A549 (cell line): ENCODE results near the gene ADGRF3. TPM values are rescaled to one million over a fixed set of nuclear protein-coding genes. Genes with fewer than 3 reads are reported as not detected.

Experiments used
- ATAC-seq, 2 experiments: fragments of 200-7000 bp in 1 of 2; fragments of >200 bp in 1 of 2; cut with Nextera tagmentation in 1 of 2; cut with Tn5 transposase in 1 of 2; 3 replicates each; pipeline versions ENCODE4 v1.8.0 to v1.9.1; 2018 to 2020; ENCODE audit warnings: mild to moderate bottlenecking in 1 of 2, moderate library complexity in 1 of 2
- CTCF ChIA-PET: fragments of 300-600 bp; sonication (Branson Sonifier 250); formaldehyde crosslinking; extraction: SDS; loops from one replicate; lab custom pipeline; 2021; ENCODE audit warnings: antibody characterized with exemption, inconsistent platforms; lab: Yijun Ruan, JAX
- POLR2A ChIA-PET: fragments of 350-600 bp; formaldehyde crosslinking; extraction: SDS; loops from one replicate; lab custom pipeline; 2021; ENCODE audit warnings: antibody characterized with exemption, inconsistent platforms; lab: Yijun Ruan, JAX
- DNase-seq, 2 experiments: peaks; one replicate each; pipeline versions ENCODE4 v3.0.0 to v3.0.0-alpha.2; 2011 to 2016; ENCODE audit warnings: low read depth in 1 of 2, low spot score in 1 of 2
- FAIRE-seq: peaks from 2 replicates; lab custom pipeline; 2011; peaks lifted over from hg19 to GRCh38; lab: Jason Lieb, UNC
- H3K27ac ChIP-seq, 2 experiments: fragments of >200 bp; sonication (Bioruptor Twin); formaldehyde crosslinking; 3 replicates each; pipeline ENCODE4 v1.5.1; 2016 to 2017
- H3K4me1 ChIP-seq: fragments of >200 bp; sonication (Bioruptor Twin); formaldehyde crosslinking; 3 replicates; pipeline ENCODE4 v1.6.1; 2016
- H3K4me2 ChIP-seq: fragments of >200 bp; sonication (Bioruptor Twin); formaldehyde crosslinking; 3 replicates; pipeline ENCODE4 v1.6.1; 2016
- H3K4me3 ChIP-seq: fragments of >200 bp; sonication (Bioruptor Twin); formaldehyde crosslinking; 3 replicates; pipeline ENCODE4 v1.5.1; 2016
- H3K9me3 ChIP-seq: fragments of >200 bp; sonication (Bioruptor Twin); formaldehyde crosslinking; 3 replicates; pipeline ENCODE4 v1.6.1; 2016
- CEBPB ChIP-seq, 2 experiments: fragments of >200 bp in 1 of 2; sonication (Bioruptor Twin) in 1 of 2; formaldehyde crosslinking in 1 of 2; IDR thresholded peaks; 2 replicates each; pipeline ENCODE4 v1.6.1; 2012 to 2016
- EHMT2 ChIP-seq: fragments of 200-600 bp; sonication (generic); IDR thresholded peaks from 2 replicates; pipeline ENCODE4 v1.6.1; 2016; ENCODE audit warnings: antibody characterized with exemption, low read depth, mild to moderate bottlenecking, moderate library complexity
- ESRRA ChIP-seq: fragments of 150-350 bp; IDR thresholded peaks from 2 replicates; pipeline ENCODE4 v1.6.1; 2014; ENCODE audit warnings: mild to moderate bottlenecking, low read length, borderline replicate concordance
- FOSL2 ChIP-seq, 2 experiments: fragments of 450-650 bp in 1 of 2; fragments of >200 bp in 1 of 2; sonication (Bioruptor Twin) in 1 of 2; formaldehyde crosslinking; IDR thresholded peaks; 2 replicates each; pipeline versions ENCODE4 v1.5.0 to v1.6.1; 2016 to 2020; ENCODE audit warnings: mild to moderate bottlenecking in 1 of 2, moderate library complexity in 1 of 2
- FOXS1 ChIP-seq: fragments of 250-450 bp; sonication (Bioruptor Pico); IDR thresholded peaks from 2 replicates; pipeline ENCODE4 v1.5.0; 2020; ENCODE audit warnings: mild to moderate bottlenecking, moderate library complexity
- HEYL ChIP-seq: fragments of 250-450 bp; sonication (Bioruptor Pico); IDR thresholded peaks from 2 replicates; pipeline ENCODE4 v1.8.0; 2021; ENCODE audit warnings: mild to moderate bottlenecking, moderate library complexity
- HOXB5 ChIP-seq: fragments of 250-450 bp; sonication (Bioruptor Pico); IDR thresholded peaks from 2 replicates; pipeline ENCODE4 v1.5.0; 2020; ENCODE audit warnings: mild to moderate bottlenecking, moderate library complexity
- KDM1A ChIP-seq: fragments of 200-600 bp; sonication (generic); IDR thresholded peaks from 2 replicates; pipeline ENCODE4 v1.6.1; 2016; ENCODE audit warnings: low read depth, mild to moderate bottlenecking
- KDM5A ChIP-seq: fragments of 200-600 bp; sonication (generic); IDR thresholded peaks from 2 replicates; pipeline ENCODE4 v1.6.1; 2016; ENCODE audit warnings: antibody characterized with exemption, mild to moderate bottlenecking
- NFE2L2 ChIP-seq: fragments of 150-350 bp; conservative IDR thresholded peaks from 2 replicates; pipeline ENCODE4 v1.6.1; 2014; ENCODE audit warnings: low read length
- POLR2AphosphoS2 ChIP-seq: conservative IDR thresholded peaks from 2 replicates; pipeline ENCODE4 v1.6.1; 2012; ENCODE audit warnings: low read length, improper control_type of control experiment, inconsistent platforms
- RARB ChIP-seq: fragments of 250-450 bp; sonication (Bioruptor Pico); IDR thresholded peaks from 2 replicates; pipeline ENCODE4 v1.8.0; 2021; ENCODE audit warnings: mild to moderate bottlenecking, moderate library complexity
- SMC3 ChIP-seq: fragments of >200 bp; sonication (Bioruptor Twin); formaldehyde crosslinking; IDR thresholded peaks from 3 replicates; pipeline ENCODE4 v1.6.1; 2018; ENCODE audit warnings: inconsistent platforms
- SREBF2 ChIP-seq: fragments of 450-650 bp; IDR thresholded peaks from 2 replicates; pipeline ENCODE4 v1.6.1; 2014; ENCODE audit warnings: mild to moderate bottlenecking, moderate library complexity
- WGBS: methylation state at CpG from one replicate; pipeline ENCODE4 v1.1.6; 2017; ENCODE audit errors: missing lambda C conversion rate; 5-methylcytosine and 5-hydroxymethylcytosine counted together
- polyA plus RNA-seq, 4 experiments: library from polyadenylated mRNA; depleted of rRNA in 3 of 4; stranded (reverse); fragments of >200 nt; fragmentation: RNase III in 1 of 4; extraction: RNeasy Plus Mini Kit Qiagen cat#74134 plus additional on column Dnase treatment in 1 of 4; gene quantifications; 2 replicates in 3 of 4; 3 replicates in 1 of 4; pipeline ENCODE4 v1.2.3, GENCODE V29; 2011 to 2017
- TF ChIP-seq, protein P1 (sequence below): fragments of 150-350 bp; IDR thresholded peaks from 2 replicates; pipeline ENCODE4 v1.6.1; 2014; ENCODE audit warnings: low read depth, mild to moderate bottlenecking, low read length
- TF ChIP-seq, protein P2 (sequence below): fragments of 200-600 bp; sonication (generic); IDR thresholded peaks from 2 replicates; pipeline ENCODE4 v1.6.1; 2016; ENCODE audit warnings: antibody characterized with exemption, mild to moderate bottlenecking, moderate library complexity
- TF ChIP-seq, protein P3 (sequence below): IDR thresholded peaks from 2 replicates; pipeline ENCODE4 v1.6.1; 2012; ENCODE audit warnings: low read depth, borderline replicate concordance
- TF ChIP-seq, protein P4 (sequence below): fragments of 250-450 bp; sonication (Bioruptor Pico); IDR thresholded peaks from 2 replicates; pipeline ENCODE4 v1.5.0; 2020; ENCODE audit warnings: low read depth, mild to moderate bottlenecking, moderate library complexity
- TF ChIP-seq, protein P5 (sequence below): IDR thresholded peaks from 2 replicates; pipeline ENCODE4 v1.6.1; 2012
- TF ChIP-seq, protein P6 (sequence below): fragments of >200 bp; sonication (Bioruptor Twin); formaldehyde crosslinking; IDR thresholded peaks from 2 replicates; pipeline ENCODE4 v1.6.1; 2016
- TF ChIP-seq, protein P7 (sequence below): IDR thresholded peaks from 2 replicates; pipeline ENCODE4 v1.6.1; 2012

Gene ADGRF3
- polyA plus RNA-seq, 2 of the 4 experiments (the other 2 are of a cell fraction): 0.12 to 0.21 TPM

DNA sequence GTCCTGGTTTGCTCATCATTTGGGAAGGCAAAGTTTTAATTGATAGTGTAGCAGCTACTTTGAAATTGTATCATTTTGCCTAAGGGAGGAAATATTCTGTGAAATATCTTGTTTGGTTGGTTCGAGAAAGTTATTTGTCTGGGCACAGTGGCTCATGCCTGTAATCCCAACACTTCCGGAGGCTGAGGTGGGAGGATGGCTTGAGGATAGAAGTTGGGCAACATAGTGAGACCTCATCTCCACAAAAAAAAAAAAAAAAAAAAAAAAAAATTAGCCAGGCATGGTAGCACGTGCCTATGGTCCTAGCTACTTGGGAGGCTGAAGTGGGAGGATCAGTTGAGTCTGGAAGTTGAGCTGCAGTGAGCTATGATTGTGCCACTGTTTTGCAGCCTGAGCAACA is 3.1 kb upstream of the ADGRF3 start:
- DNase-seq (no peak), ATAC-seq (no peak), FAIRE-seq (no peak)
- no peak overlapping the region for H3K4me2 ChIP-seq
- TF ChIP-seq, protein P1, sequence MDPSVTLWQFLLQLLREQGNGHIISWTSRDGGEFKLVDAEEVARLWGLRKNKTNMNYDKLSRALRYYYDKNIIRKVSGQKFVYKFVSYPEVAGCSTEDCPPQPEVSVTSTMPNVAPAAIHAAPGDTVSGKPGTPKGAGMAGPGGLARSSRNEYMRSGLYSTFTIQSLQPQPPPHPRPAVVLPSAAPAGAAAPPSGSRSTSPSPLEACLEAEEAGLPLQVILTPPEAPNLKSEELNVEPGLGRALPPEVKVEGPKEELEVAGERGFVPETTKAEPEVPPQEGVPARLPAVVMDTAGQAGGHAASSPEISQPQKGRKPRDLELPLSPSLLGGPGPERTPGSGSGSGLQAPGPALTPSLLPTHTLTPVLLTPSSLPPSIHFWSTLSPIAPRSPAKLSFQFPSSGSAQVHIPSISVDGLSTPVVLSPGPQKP: no peak
- TF ChIP-seq HOXB5: no peak
- no peak for TF ChIP-seq FOSL2 (IDR thresholded peaks at IDR 0.05)
- TF ChIP-seq FOSL2 (CRISPR knock-in tag; IDR thresholded peaks at IDR 0.05): no peak
- no peak for TF ChIP-seq KDM1A
- TF ChIP-seq HEYL (CRISPR knock-in tag): no peak
- TF ChIP-seq EHMT2: no peak
- no peak for TF ChIP-seq NFE2L2
- no peak for TF ChIP-seq CEBPB (IDR thresholded peaks at IDR 0.05)
- TF ChIP-seq POLR2AphosphoS2: no peak
- TF ChIP-seq SMC3: no peak
- TF ChIP-seq SREBF2: no peak
- TF ChIP-seq, protein P2, sequence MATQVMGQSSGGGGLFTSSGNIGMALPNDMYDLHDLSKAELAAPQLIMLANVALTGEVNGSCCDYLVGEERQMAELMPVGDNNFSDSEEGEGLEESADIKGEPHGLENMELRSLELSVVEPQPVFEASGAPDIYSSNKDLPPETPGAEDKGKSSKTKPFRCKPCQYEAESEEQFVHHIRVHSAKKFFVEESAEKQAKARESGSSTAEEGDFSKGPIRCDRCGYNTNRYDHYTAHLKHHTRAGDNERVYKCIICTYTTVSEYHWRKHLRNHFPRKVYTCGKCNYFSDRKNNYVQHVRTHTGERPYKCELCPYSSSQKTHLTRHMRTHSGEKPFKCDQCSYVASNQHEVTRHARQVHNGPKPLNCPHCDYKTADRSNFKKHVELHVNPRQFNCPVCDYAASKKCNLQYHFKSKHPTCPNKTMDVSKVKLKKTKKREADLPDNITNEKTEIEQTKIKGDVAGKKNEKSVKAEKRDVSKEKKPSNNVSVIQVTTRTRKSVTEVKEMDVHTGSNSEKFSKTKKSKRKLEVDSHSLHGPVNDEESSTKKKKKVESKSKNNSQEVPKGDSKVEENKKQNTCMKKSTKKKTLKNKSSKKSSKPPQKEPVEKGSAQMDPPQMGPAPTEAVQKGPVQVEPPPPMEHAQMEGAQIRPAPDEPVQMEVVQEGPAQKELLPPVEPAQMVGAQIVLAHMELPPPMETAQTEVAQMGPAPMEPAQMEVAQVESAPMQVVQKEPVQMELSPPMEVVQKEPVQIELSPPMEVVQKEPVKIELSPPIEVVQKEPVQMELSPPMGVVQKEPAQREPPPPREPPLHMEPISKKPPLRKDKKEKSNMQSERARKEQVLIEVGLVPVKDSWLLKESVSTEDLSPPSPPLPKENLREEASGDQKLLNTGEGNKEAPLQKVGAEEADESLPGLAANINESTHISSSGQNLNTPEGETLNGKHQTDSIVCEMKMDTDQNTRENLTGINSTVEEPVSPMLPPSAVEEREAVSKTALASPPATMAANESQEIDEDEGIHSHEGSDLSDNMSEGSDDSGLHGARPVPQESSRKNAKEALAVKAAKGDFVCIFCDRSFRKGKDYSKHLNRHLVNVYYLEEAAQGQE: no peak
- TF ChIP-seq, protein P3, sequence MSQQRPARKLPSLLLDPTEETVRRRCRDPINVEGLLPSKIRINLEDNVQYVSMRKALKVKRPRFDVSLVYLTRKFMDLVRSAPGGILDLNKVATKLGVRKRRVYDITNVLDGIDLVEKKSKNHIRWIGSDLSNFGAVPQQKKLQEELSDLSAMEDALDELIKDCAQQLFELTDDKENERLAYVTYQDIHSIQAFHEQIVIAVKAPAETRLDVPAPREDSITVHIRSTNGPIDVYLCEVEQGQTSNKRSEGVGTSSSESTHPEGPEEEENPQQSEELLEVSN: no peak
- TF ChIP-seq, protein P4, sequence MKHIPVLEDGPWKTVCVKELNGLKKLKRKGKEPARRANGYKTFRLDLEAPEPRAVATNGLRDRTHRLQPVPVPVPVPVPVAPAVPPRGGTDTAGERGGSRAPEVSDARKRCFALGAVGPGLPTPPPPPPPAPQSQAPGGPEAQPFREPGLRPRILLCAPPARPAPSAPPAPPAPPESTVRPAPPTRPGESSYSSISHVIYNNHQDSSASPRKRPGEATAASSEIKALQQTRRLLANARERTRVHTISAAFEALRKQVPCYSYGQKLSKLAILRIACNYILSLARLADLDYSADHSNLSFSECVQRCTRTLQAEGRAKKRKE (CRISPR knock-in tag): no peak
- TF ChIP-seq RARB (CRISPR knock-in tag): no peak
- ChIA-PET CTCF (interaction anchor here (1.4 to 1.5 kb wide), 2 partner anchors 20 to 399 kb away, joined by 3 to 5 read pairs; no protein-coding TSS in a partner anchor), POLR2A (interaction anchor here (0.7 kb wide), 1 partner anchor 123 kb away, joined by 3 read pairs; no protein-coding TSS in a partner anchor)
- H3K4me1 ChIP-seq: peaks cover 37% of the 10 kb centered on the region
- H3K9me3 ChIP-seq: no peaks in the 10 kb centered on the region
- WGBS: 86% methylated on average over 3 of the region's 3 CpGs
- H3K27ac ChIP-seq: no peak overlapping the region
- no peak overlapping the region for H3K4me3 ChIP-seq

DNA sequence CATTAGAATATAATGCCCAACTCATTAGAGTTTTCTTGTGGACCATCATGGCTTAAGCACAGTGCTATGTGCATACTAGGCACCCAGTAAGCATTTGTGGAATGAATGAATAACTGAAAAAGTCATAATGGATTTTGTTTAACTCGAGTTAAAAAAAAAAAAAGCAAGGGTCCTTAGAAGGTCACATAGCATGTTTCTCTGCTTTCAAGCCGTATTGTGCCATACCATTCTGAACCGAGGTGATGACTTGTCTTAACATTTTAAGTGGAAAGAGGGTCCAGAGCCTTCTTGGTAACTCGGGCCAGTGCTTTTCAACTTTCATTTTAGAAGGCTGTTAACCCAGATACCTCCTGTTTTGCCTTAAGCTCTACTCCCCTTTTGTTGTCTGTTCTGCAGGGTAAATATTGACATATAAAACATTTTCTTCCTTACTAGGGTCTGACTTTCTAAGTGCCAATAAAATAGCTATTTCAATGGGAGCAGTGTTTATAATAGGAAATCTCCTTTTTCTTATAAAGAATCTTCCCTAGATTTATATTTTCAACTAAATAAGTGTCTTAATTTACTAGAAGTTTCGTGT is 787 bp upstream of the ADGRF3 start:
- ATAC-seq: no peak
- 6% methylated on average over 5 of the region's 5 CpGs for WGBS
- Histone ChIP-seq H3K4me3 (peak overlapping the region; percentile 76), H3K27ac (peak overlapping the region; percentile 78 to 95), H3K9me3 (no peaks in the 10 kb centered on the region), H3K4me1 (peaks cover 39% of the 10 kb centered on the region), H3K4me2 (peak overlapping the region; percentile 90)
- no peak for DNase-seq
- ChIA-PET CTCF (interaction anchor here (0.7 to 1.9 kb wide), 6 partner anchors 9 to 231 kb away, joined by 3 to 6 read pairs (median 4); no protein-coding TSS in a partner anchor), POLR2A (interaction anchor here (3.1 kb wide), 1 partner anchor 102 kb away, joined by 18 read pairs; the partner anchor contains the start of genes HADHA and HADHB)
- no peak for FAIRE-seq
- TF ChIP-seq POLR2AphosphoS2: no peak
- TF ChIP-seq, protein P5, sequence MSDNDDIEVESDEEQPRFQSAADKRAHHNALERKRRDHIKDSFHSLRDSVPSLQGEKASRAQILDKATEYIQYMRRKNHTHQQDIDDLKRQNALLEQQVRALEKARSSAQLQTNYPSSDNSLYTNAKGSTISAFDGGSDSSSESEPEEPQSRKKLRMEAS: no peak
- TF ChIP-seq ESRRA: no peak
- TF ChIP-seq, protein P6, sequence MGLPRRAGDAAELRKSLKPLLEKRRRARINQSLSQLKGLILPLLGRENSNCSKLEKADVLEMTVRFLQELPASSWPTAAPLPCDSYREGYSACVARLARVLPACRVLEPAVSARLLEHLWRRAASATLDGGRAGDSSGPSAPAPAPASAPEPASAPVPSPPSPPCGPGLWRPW: no peak
- TF ChIP-seq, protein P4 (CRISPR knock-in tag): no peak
- TF ChIP-seq FOXS1 (CRISPR knock-in tag): no peak
- TF ChIP-seq KDM5A: no peak
- TF ChIP-seq SMC3: no peak
- TF ChIP-seq, protein P7, sequence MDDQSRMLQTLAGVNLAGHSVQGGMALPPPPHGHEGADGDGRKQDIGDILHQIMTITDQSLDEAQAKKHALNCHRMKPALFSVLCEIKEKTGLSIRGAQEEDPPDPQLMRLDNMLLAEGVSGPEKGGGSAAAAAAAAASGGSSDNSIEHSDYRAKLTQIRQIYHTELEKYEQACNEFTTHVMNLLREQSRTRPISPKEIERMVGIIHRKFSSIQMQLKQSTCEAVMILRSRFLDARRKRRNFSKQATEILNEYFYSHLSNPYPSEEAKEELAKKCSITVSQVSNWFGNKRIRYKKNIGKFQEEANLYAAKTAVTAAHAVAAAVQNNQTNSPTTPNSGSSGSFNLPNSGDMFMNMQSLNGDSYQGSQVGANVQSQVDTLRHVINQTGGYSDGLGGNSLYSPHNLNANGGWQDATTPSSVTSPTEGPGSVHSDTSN: no peak
